K562 (cell line): ENCODE data around the gene SHB. TPM values are rescaled to one million over a fixed set of nuclear protein-coding genes. Genes with fewer than 3 reads are reported as not detected.

Experiments
- ARID2 ChIP-seq: fragments of 450-650 bp; IDR thresholded peaks from 2 replicates; pipeline ENCODE4 v1.6.1; 2017; ENCODE audit warnings: antibody characterized with exemption, mild to moderate bottlenecking
- MCM2 ChIP-seq: fragments of 450-650 bp; IDR thresholded peaks from 2 replicates; pipeline ENCODE4 v1.6.1; 2017; ENCODE audit warnings: low read depth, mild to moderate bottlenecking
- MTA1 ChIP-seq: fragments of 450-650 bp; IDR thresholded peaks from 2 replicates; pipeline ENCODE4 v1.6.1; 2017; ENCODE audit warnings: borderline replicate concordance
- NELFE ChIP-seq: IDR thresholded peaks from 2 replicates; pipeline ENCODE4 v1.6.1; 2011; ENCODE audit warnings: mild to moderate bottlenecking; ENCODE audit not compliant: insufficient read depth, insufficient read length
- NR3C1 ChIP-seq: sonication (generic); formaldehyde crosslinking; IDR thresholded peaks from 2 replicates; pipeline ENCODE4 v1.8.1; 2022; ENCODE audit warnings: missing genetic modification reagents
- PHB2 ChIP-seq: fragments of 450-650 bp; IDR thresholded peaks from 2 replicates; pipeline ENCODE4 v1.6.1; 2017; ENCODE audit warnings: low read depth
- YBX1 ChIP-seq: fragments of 450-650 bp; IDR thresholded peaks from 2 replicates; pipeline ENCODE4 v1.7.1; 2016; ENCODE audit warnings: mild to moderate bottlenecking
- ZBTB1 ChIP-seq: sonication (generic); formaldehyde crosslinking; IDR thresholded peaks from 2 replicates; pipeline ENCODE4 v1.8.1; 2023; ENCODE audit warnings: missing genetic modification reagents, low read depth, mild to moderate bottlenecking, borderline replicate concordance
- ZNF561 ChIP-seq: fragments of 450-650 bp; formaldehyde crosslinking; conservative IDR thresholded peaks from 2 replicates; pipeline ENCODE4 v1.4.0; 2020; ENCODE audit warnings: mild to moderate bottlenecking, moderate library complexity
- polyA plus RNA-seq, 8 experiments: library from polyadenylated mRNA; depleted of rRNA in 4 of 8; stranded (reverse) in 5 of 8; unstranded in 3 of 8; fragments of >200 nt; fragmentation: Nextera tagmentation in 2 of 8; fragmentation: Illumina TruSeq in 1 of 8; extraction: Ambion mirVana in 2 of 8; extraction: Trizol in 1 of 8; gene quantifications; 2 replicates each; pipeline versions ENCODE4 v1.2.1 to v1.2.3, GENCODE V29; 2011 to 2014; ENCODE audit warnings: inconsistent platforms in 1 of 8, missing spikeins in 1 of 8
- total RNA-seq, 7 experiments: library from RNA; depleted of rRNA in 6 of 7; stranded (reverse); fragments of >200 nt in 6 of 7; fragmentation: Illumina TruSeq in 2 of 7; extraction: Trizol in 2 of 7; gene quantifications; 2 replicates each; pipeline versions ENCODE4 v1.2.1 to v1.2.3, GENCODE V29; 2011 to 2021; ENCODE audit warnings: low replicate concordance in 1 of 7
- TF ChIP-seq, protein P1 (sequence below): fragments of 150-350 bp; conservative IDR thresholded peaks from 2 replicates; pipeline ENCODE4 v1.6.1; 2014; ENCODE audit warnings: low read length
- TF ChIP-seq, protein P2 (sequence below), 2 experiments: IDR thresholded peaks; 2 replicates each; pipeline ENCODE4 v1.6.1; 2012; ENCODE audit warnings: improper control_type of control experiment in 2 of 2, low read depth in 2 of 2, low read length in 2 of 2, borderline replicate concordance in 1 of 2
- TF ChIP-seq, protein P3 (sequence below), 2 experiments: fragments of 450-650 bp; formaldehyde crosslinking in 1 of 2; IDR thresholded peaks; 2 replicates each; pipeline versions ENCODE4 v1.4.0 to v1.6.1; 2014 to 2020; ENCODE audit warnings: mild to moderate bottlenecking in 2 of 2, borderline replicate concordance in 1 of 2, low read depth in 1 of 2
- TF ChIP-seq, protein P4 (sequence below): fragments of 450-650 bp; conservative IDR thresholded peaks from 2 replicates; pipeline ENCODE4 v1.6.1; 2016; ENCODE audit warnings: missing genetic modification characterization, low read depth, mild to moderate bottlenecking, control low read depth, missing compliant biosample characterization

The SHB gene
- total and polyA plus RNA-seq, 9 of the 15 experiments (the other 6 are each of a cell fraction or from before 2014, with no cell fraction given), result 0.78 to 16.0 (median 5.3) TPM

DNA sequence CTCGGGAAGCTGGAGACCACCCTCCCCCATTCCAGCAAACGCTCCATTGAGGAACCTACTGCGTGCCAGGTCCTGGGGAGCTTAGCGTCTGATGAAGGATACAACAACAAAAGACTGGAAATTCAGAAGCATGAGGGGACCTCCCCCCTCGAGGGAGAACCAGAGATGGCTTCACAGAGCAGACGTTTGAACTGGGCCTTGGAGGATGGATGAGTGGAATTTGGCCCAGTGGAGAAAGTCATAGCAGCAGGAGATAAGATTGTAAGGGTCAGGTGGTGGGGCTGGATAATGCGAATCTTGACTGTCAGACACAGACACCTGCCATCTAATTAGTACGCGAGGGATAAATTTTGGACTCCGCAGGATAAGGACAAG lies 163.9 kb downstream of the SHB start (continued):
- TF ChIP-seq, protein P1, sequence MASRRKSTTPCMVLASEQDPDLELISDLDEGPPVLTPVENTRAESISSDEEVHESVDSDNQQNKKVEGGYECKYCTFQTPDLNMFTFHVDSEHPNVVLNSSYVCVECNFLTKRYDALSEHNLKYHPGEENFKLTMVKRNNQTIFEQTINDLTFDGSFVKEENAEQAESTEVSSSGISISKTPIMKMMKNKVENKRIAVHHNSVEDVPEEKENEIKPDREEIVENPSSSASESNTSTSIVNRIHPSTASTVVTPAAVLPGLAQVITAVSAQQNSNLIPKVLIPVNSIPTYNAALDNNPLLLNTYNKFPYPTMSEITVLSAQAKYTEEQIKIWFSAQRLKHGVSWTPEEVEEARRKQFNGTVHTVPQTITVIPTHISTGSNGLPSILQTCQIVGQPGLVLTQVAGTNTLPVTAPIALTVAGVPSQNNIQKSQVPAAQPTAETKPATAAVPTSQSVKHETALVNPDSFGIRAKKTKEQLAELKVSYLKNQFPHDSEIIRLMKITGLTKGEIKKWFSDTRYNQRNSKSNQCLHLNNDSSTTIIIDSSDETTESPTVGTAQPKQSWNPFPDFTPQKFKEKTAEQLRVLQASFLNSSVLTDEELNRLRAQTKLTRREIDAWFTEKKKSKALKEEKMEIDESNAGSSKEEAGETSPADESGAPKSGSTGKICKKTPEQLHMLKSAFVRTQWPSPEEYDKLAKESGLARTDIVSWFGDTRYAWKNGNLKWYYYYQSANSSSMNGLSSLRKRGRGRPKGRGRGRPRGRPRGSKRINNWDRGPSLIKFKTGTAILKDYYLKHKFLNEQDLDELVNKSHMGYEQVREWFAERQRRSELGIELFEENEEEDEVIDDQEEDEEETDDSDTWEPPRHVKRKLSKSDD, result no peak
- TF ChIP-seq ZBTB1 (CRISPR knock-in tag), result no peak
- TF ChIP-seq, protein P2, sequence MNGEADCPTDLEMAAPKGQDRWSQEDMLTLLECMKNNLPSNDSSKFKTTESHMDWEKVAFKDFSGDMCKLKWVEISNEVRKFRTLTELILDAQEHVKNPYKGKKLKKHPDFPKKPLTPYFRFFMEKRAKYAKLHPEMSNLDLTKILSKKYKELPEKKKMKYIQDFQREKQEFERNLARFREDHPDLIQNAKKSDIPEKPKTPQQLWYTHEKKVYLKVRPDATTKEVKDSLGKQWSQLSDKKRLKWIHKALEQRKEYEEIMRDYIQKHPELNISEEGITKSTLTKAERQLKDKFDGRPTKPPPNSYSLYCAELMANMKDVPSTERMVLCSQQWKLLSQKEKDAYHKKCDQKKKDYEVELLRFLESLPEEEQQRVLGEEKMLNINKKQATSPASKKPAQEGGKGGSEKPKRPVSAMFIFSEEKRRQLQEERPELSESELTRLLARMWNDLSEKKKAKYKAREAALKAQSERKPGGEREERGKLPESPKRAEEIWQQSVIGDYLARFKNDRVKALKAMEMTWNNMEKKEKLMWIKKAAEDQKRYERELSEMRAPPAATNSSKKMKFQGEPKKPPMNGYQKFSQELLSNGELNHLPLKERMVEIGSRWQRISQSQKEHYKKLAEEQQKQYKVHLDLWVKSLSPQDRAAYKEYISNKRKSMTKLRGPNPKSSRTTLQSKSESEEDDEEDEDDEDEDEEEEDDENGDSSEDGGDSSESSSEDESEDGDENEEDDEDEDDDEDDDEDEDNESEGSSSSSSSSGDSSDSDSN (IDR thresholded peaks at IDR 0.05; ENCODE audit: borderline replicate concordance in 1 of 2, low read depth in 2 of 2, low read length in 2 of 2), result no peak
- TF ChIP-seq MTA1, result peak; percentile 41; the same call in 1 of the 2 replicates
- TF ChIP-seq NR3C1, result no peak
- TF ChIP-seq PHB2, result peak; percentile 43; the same call in 1 of the 2 replicates
- no peak for TF ChIP-seq ZNF561 (CRISPR knock-in tag)
- TF ChIP-seq, protein P3, sequence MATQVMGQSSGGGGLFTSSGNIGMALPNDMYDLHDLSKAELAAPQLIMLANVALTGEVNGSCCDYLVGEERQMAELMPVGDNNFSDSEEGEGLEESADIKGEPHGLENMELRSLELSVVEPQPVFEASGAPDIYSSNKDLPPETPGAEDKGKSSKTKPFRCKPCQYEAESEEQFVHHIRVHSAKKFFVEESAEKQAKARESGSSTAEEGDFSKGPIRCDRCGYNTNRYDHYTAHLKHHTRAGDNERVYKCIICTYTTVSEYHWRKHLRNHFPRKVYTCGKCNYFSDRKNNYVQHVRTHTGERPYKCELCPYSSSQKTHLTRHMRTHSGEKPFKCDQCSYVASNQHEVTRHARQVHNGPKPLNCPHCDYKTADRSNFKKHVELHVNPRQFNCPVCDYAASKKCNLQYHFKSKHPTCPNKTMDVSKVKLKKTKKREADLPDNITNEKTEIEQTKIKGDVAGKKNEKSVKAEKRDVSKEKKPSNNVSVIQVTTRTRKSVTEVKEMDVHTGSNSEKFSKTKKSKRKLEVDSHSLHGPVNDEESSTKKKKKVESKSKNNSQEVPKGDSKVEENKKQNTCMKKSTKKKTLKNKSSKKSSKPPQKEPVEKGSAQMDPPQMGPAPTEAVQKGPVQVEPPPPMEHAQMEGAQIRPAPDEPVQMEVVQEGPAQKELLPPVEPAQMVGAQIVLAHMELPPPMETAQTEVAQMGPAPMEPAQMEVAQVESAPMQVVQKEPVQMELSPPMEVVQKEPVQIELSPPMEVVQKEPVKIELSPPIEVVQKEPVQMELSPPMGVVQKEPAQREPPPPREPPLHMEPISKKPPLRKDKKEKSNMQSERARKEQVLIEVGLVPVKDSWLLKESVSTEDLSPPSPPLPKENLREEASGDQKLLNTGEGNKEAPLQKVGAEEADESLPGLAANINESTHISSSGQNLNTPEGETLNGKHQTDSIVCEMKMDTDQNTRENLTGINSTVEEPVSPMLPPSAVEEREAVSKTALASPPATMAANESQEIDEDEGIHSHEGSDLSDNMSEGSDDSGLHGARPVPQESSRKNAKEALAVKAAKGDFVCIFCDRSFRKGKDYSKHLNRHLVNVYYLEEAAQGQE (IDR thresholded peaks at IDR 0.05; ENCODE audit: borderline replicate concordance), result no peak
- TF ChIP-seq, protein P3 (CRISPR knock-in tag; IDR thresholded peaks at IDR 0.05; ENCODE audit: low read depth), result no peak
- TF ChIP-seq ARID2, result no peak
- TF ChIP-seq, protein P4, sequence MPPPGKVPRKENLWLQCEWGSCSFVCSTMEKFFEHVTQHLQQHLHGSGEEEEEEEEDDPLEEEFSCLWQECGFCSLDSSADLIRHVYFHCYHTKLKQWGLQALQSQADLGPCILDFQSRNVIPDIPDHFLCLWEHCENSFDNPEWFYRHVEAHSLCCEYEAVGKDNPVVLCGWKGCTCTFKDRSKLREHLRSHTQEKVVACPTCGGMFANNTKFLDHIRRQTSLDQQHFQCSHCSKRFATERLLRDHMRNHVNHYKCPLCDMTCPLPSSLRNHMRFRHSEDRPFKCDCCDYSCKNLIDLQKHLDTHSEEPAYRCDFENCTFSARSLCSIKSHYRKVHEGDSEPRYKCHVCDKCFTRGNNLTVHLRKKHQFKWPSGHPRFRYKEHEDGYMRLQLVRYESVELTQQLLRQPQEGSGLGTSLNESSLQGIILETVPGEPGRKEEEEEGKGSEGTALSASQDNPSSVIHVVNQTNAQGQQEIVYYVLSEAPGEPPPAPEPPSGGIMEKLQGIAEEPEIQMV, result no peak
- TF ChIP-seq MCM2, result no peak
- TF ChIP-seq YBX1, result no peak
- TF ChIP-seq NELFE, result no peak
